Measurements from ENCODE around the gene GTPBP4.
"Not testable (repeated sequence)": the region's sequence is repeated elsewhere in the genome, so short reads cannot be mapped to it uniquely, and the experiment has no call there.

The GTPBP4 gene

DNA sequence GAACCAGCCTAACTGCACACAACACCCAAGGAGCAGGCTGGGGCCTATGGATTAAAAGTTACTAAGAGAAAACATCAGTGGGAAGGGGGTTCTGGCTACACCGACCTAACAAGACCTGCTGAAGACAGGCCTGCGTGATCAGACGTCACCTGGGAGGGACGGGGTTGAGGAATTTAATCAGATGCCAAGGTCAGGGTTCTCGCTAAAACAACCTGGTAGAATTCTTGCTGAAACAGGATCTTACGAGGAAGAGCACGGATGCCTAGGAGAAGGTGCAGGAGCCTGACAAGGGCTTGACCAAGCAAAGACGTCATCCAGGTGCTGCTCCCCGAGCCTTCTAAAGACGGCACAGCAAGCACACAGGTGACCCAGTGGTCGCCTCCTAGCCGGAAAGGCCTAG, 35.9 kb downstream of the GTPBP4 start:
- no peak for DNase-seq (ENCODE audit: low read depth in 2 of 2)

DNA sequence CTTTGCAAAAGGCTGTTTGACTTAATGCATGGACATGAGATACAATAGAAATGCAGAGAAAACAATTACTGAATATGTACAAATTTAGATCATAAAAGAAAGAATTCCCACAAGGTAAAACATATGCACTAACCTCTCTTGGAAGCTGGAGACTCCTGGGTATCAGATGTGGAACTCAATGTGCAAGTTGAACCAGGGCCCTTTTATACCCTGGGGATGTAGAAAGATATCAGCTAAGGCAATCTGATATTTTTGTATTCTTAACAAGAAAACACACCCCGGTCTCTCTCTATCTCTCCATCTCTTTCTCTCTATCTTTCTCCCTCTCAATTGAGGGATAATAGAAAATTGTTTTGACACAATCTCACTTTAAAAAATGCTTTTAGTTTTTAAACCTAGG, 37.4 kb downstream of the GTPBP4 start, which contains the start of gene IDI2:
TSS of gene IDI2 (minus strand) at position 177 of the 400 bp plus-strand sequence. CDS start 1,136 bp downstream, outside the sequence.
- no peak for DNase-seq (ENCODE audit: low read depth in 2 of 2)

DNA sequence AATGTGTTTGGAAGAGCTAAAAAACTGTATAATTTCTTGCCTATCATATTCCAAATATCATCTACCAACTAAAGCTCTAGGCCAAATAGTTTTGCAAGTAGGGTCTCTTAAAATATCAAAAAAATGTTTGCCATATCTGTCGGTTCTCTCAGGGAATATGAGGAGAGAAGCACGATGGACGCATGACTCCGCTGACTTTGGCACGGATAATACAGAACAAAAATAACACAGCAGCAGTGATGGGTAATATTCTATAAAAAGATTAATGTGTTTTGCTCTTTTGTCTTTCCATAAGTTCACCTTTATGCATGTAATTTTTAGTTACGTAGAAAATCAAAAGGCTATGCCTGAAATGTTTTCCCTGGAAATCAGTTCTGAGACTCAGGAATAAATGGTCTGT, 38.3 kb downstream of the GTPBP4 start:
- DNase-seq (ENCODE audit: low read depth in 2 of 2), result no peak

DNA sequence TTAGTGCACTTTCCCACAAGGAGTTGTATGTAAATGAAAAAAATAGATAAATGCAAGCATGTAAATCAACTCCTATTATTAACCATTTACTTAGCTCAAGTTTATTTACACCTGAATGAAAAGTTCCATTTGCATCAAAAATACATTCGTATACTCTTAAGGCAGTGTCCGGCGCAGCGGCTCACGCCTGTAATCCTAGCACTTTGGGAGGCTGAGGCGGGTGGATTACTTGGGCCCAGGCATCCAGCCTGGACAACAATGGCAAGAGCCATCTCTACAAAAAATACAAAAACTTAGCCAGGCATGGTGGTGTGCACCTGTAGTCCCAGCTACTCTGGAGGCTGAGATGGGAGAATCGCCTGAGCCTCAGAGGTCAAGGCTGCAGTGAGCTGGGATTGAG, 41.6 kb downstream of the GTPBP4 start:
- no peak for DNase-seq (ENCODE audit: low read depth in 2 of 2)

DNA sequence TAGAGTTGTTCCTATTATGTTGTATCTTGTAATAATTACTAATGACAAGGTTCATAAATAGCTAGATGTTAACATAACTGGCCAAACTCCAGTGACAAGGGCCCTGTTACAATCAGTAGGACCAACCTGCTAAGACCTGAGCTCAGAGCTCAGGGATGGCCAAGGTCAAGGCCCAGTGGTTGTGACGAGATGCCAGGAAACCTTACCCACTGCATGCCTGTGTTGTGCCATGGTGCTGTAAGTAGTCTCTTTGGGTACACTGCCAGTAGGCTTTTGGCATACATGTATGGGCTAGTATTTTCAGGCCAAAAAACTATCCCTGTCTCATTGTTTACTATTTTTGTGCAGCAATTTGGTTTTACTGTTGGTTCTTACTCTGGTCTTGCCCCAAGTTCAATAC, 45.4 kb downstream of the GTPBP4 start:
- DNase-seq (ENCODE audit: low read depth in 2 of 2), result no peak

DNA sequence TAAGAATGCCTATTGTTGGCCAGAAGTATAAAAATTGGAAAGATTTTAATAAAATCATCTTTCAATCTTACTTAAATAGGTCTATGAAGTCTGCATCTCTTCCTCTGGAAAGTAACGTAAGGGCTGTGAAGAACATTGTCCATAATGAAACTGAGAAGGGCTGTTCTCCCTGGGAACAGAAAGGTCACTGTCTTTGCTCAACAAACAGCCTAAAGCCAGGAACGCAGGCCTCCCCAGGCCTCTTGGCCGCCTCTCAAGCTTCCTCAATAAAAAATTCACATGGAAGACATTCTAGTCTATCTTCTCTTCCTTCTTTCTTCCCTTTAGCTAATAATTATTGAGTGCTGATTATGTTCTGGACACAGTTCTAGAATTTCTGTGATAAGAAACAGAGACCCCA, 46.5 kb downstream of the GTPBP4 start:
- no peak for DNase-seq (ENCODE audit: low read depth in 2 of 2)

DNA sequence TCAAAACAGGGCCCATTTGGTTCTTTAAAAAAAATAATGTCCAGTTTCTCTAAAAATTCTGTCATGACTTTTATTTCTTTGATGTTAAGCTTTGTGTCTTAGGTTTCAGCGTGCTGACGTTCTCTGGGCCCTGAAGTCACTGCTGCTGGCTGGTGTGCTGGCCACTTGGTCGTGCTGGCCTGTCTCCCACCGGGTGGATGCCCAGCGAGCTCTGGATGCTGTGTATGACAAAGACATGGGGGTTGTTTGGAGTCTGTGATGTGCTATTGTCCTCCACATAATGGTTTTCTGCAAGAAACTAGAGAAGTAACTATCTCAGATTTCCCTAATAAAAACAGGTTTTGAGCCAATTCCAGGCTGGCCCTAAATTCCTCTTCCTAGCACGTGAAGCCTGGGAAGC, 47.0 kb downstream of the GTPBP4 start:
- DNase-seq (ENCODE audit: low read depth in 2 of 2), result no peak

DNA sequence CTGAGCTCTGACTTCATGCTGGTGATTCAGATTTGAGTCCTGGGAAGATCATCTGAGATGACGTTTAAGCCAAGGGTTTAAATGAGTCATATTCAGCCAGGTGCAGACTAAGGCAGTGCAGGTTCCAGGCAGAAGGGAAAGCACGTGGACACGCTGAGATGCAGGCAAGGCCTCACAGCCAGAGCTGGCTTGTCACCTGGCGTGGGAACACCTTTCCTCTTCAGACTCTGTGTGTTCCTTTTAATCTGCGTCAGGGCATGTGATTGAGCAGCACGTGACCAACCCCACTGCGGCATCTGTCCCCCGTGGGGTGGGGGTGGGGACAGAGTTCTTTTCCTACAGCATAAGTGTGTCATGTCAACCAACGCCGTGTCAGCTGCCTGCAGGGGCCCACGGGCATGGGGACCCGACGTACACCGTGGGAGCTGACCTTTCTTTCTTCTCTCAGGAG, 48.1 kb downstream of the GTPBP4 start:
- DNase-seq (ENCODE audit: low read depth in 2 of 2), result no peak

DNA sequence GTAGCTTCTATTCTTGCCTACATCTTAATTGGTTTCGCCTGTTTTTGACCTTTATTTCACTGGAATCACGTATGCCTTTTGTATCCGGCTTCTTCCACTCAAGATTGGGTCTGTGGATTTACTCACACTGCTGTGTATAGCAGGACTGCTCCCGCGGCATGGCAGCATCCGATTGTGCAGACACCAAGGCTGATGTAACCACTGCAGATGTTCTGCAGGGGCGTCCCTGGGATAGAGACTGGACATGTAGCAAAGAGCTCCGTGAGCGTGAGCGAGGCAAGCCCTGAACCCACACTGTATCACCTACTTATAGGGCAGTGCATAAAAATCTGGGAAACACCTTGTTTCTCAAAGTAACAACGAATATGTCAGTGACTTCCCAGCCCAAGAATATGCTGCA, 48.9 kb downstream of the GTPBP4 start:
- DNase-seq (ENCODE audit: low read depth in 2 of 2), result no peak

DNA sequence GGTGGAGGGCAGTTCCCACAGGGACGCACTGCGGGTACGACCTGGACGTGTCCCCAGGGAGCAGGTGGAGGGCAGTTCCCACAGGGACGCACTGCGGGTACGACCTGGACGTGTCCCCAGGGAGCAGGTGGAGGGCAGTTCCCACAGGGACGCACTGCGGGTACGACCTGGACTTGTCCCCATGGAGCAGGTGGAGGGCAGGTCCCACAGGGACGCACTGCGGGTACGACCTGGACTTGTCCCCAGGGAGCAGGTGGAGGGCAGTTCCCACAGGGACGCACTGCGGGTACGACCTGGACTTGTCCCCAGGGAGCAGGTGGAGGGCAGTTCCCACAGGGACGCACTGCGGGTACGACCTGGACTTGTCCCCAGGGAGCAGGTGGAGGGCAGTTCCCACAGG, 50.5 kb downstream of the GTPBP4 start:
- not testable (repeated sequence) for DNase-seq (ENCODE audit: low read depth in 2 of 2)

DNA sequence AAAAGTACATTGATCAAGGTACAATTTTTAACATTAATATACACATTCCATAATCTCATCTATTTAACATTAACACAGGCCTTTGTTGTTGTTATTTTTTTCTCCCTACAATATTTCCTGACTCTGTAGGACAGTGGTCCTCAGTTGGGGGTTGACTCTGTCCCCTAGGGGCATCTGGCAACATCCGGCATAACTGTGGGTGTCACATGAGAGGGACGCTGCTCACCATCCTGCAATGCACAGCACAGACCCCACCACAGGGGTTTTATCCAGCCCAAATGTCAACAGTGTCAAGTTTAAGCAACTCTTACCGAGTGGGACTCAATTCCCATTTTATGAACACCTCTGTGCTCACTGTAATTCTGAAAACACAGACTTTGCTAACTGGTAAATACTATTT, 51.9 kb downstream of the GTPBP4 start:
- DNase-seq (ENCODE audit: low read depth in 2 of 2), result no peak

DNA sequence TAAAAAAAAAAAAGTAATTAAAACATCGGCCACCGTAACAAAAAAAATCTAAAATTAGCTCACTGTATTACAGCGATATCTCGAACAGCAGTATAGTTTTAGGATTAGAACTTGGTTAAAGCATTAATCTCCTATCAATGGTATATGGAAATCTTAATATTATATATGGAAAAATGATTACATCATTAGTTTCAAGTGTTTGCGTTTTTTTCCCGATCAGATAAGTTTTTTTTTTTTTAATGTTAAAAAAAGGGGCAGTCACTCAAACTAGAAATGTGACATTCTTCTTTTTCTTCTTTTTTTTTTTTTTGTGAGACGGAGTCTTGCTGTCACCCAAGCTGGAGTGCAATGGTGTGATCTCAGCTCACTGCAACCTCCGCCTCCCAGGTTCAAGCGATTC, 53.3 kb downstream of the GTPBP4 start:
- no peak for DNase-seq (ENCODE audit: low read depth in 2 of 2)

DNA sequence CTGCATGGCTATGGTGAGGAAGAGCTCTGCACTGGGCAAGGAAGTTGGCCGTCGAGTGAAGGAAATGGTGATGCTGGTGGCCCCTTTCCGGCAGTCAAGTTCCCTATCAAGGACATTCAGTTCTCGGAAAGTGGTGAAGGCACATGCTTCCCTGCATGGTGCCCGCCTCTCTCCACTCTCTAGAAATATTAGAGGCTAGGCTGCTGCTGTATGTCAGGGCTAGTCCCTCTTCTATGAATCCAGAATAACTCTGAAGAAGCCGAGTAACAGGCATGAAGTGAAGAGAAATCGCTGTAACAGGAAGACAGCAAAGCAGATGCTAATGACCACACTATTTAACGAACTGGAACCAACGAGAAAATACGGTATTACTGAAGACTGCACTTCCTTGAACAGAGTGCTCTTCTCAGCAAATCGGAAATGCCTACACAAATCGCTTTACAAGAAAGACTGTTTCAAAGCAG, 55.3 kb downstream of the GTPBP4 start:
- DNase-seq (ENCODE audit: low read depth in 2 of 2), result no peak

DNA sequence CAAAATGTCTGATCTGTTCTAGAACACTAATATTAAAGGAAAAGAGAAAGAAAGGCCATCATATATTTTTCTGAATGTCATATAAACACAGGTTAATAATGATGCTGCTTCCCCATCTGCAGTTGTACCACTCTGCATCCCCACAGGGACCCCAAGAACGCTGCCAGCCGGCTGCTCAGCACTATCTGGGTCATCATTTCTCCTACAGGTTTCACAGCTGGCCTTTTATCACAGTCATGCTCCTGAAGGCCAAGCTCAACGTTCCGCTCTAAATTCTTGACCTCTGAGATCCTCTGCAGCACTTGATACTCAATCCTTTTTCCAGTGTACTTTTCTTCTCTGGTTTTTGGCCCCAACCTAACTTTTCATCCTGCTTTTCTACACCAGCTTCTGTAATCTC, 55.9 kb downstream of the GTPBP4 start:
- no peak for DNase-seq (ENCODE audit: low read depth in 2 of 2)

DNA sequence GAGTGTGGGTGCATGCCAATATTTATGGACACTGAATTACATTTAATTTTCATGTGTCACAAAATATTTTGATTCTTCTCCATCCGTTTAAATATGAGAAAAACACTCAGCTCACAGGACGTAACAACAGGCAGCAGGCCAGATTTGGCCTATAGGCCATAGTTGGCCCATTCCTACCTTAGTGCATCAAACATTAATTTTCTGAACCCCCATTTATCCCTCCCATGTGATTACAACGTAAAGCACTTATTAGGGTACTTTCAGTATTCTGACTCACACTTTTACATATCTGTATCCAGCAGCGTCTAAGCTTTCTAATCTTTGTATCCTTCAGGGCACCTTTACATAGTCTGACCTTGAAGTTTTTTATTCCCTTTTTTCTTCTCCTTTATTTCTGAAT, 56.7 kb downstream of the GTPBP4 start:
- DNase-seq (ENCODE audit: low read depth in 2 of 2), result no peak

DNA sequence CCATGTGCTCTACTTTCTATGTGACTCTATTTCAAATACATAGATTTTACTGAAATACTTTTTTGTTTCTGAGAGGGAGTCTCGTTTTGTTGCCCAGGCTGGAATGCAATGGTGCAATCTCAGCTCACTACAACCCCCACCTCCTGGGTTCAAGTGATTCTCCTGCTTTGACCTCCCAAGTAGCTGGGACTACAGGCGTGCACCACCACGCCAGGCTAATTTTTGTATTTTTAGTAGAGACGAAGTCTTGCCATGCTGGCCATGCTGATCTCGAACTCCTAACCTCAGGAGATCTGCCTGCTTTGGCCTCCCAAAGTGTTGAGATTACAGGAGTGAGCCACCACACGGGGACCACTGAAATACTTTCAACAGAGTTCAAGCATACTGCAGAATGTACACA, 57.2 kb downstream of the GTPBP4 start:
- DNase-seq (ENCODE audit: low read depth in 2 of 2), result no peak

DNA sequence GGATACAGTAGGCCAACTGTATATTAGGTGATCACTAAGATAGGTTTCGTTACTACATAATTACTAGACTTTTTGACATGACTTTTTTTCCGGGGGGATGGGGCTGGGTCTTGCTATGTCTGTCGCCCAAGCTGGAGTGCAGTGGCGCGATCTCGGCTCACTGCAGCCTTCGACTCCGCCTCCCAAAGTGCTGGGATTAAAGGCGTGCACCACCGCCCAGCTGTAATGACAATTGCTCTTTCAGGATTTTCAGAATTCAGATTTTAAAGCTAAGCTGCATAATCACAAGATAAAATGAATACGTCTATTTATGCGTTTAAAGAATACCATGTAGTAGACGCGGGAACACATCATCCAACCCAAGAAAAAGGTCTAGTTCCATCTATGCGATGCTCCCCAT, 59.7 kb downstream of the GTPBP4 start:
- no peak for DNase-seq (ENCODE audit: low read depth in 2 of 2)

DNA sequence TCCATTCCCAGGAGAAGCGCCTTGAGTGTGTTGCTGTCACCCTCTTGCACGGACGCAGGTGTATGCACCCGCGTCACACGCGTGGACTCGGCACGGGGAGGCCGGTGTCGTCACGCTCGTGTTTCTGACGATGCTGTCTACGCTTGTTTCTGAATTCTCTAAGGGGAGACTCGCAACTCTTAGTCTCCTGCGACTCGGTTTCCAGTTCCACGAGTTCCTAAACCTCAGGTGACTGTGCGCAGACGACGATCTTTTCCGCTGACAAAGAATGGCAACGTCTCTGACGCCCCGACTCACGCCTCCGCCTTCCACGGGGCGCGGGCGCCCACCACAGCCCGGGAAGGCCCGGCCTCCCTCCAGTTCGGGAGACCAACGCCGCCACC, 60.1 kb downstream of the GTPBP4 start:
- no peak for DNase-seq (ENCODE audit: low read depth in 2 of 2)

DNA sequence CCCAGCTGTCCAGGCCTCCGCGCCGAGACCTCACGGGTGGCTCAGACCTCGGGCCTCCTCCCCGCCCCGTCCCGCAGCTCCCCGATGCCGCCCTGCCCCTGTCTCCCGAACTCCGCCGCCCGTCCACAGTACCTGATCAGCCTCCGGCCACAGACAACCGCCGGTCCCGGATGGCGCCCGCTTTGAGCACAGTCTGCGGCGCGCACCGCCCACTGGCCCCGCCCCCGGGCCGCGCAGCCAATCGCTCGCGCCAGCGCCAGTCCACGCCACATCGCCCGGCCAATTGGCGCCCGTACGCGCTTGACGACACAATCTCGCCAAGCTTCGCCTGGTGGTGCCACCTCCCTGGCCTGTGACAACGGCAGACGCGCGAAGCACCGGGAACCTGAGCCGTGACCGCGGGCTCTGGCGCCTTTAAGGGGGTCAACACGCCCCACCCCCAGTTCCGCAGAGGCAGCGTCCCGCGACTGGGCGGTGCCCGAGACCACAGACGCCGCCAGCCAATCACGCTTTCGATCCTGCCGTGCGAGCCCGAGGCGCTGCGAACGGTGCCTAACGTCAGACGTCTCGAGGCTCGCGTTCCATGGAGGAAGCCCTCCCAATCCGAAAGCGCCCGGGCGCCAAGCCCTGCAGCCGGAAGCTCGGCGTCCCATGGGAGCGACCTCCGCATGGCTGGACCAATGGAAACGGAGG, 60.6 kb downstream of the GTPBP4 start, which contains the start of gene IDI1:
TSS of gene IDI1 (minus strand) at position 388 of the 693 bp plus-strand sequence. CDS start at position 272, 116 bp downstream.
- peak; percentile 92 for DNase-seq (ENCODE audit: low read depth in 2 of 2)

DNA sequence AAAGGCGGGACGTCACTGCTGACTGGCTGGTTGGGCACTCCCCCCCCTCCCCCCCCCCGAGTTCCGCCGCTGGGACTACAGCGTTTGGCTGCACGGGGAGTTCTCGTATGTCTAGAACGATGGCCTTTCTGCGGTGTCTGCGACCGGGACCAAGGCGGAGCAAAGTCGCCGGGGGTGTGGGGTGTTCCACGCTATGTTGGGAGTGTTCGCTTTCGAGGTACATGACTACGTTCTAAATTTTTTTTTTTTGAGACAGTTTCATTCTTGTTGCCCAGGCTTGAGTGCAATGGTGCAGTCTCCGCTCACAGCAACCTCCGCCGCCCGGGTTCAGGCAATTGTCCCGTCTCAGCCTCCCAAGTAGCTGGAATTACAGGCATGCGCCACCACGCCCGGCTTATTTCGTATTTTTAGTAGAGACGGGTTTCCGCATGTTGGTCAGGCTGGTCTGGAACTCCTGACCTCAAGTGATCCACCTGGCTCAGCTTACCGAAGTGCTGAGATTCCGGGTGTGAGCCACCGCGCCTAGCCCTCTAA, 61.3 kb downstream of the GTPBP4 start:
- no peak for DNase-seq (ENCODE audit: low read depth in 2 of 2)

DNA sequence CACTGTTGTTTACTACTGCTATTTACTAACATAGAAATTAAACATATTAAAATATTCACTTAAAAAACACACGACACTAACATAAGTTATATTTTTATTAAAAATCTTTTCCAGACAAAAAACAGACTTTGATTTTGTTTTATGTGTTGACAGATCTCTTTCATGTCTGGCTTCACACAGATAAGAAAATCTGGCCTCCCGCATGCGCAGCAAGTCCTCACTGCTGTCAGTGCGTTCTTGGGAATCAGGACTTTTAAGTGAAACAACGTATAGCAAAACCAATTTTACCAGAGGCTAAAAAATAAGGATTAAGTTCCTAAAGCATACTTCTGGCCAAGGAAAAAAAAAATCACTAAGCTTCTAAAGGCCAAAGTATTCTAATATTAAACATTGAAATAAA, 61.9 kb downstream of the GTPBP4 start:
- DNase-seq (ENCODE audit: low read depth in 2 of 2), result no peak

DNA sequence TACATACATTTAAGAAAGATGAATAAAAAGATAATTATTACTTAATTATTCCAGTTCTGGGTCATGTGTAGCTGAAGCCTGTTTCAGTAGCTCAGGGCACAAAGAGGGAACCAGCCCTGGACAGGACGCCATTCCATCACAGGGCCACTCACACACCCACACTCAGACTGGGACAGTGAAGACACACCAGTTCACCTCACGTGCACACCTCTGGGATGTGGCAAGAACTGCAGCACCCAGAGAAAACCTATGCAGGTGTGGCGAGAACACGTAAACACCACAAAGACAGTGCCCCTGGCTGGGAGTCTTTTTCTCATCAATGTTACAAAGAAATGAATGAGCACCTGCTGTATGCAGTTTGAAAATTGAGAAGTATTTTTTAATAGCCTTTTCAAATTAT, 62.3 kb downstream of the GTPBP4 start:
- peak in 1 of 2 experiments; percentile 28 for DNase-seq (ENCODE audit: low read depth in 2 of 2)

DNA sequence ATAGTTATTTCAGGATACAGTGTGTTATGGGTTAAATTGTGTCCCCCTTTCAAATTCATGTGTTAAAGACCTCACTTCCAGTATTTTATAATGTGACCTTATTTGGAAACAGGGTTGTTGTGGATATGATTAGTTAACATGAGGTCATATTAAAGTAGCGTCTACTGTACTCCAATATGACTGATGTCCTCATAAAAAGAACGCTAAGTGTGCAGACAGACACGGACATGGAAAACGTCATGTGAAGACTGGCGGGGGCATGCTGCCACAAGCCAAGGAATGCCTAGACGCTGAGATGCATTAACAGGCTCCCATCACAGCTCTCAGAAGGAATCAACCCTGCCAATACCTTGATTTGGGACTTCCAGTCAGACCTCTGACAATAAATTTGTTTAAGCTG, 66.5 kb downstream of the GTPBP4 start:
- DNase-seq (ENCODE audit: low read depth in 2 of 2), result no peak
